GM12865 (cell line): Measurements from ENCODE around the gene TMEM114.

Experiments used
- DNase-seq: peaks from one replicate; pipeline ENCODE4 v3.0.0; 2010; ENCODE audit warnings: low read depth
- H3K4me3 ChIP-seq: 2 replicates; pipeline ENCODE4 v1.5.1; 2011; ENCODE audit warnings: mild to moderate bottlenecking, low read depth, low read length, control low read depth
- CTCF ChIP-seq: IDR thresholded peaks from 2 replicates; pipeline ENCODE4 v1.5.1; 2011; ENCODE audit warnings: low read length, control low read depth, low read depth, inconsistent platforms; ENCODE audit not compliant: insufficient read depth; ENCODE audit errors: missing control alignments

Gene TMEM114

DNA sequence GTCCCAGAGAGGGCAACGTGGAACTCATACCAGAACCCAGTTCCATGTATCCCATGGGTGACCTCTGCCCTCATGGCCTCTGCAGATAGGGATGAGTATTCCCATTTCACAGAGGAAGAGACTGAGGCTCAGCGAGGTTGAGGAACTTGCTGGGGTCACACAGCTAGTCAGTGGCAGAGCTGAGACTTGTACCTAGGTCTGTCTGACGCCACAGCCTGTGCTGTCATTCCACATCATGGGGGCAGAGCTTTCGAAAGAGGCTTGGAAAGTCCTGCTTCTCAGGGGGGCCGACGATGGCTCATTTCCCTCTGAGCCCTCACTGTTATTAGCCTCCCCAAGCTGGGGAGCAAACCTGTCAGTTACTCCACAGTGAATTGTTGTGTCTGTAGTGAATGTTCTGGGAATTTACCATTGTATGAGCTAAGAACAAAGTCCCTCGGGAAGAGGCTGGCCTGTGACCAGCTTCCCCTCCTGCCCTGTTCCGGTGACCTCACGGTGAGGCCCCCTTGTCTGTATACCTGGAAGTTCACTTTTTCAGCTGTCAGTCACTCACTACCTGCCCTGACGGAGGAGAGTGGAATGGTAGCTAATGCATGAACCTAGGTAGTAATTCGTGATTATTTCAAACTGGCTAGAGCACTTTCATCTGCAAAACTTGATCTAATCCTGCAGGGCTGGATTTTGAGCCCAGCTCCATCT, 40.1 kb upstream of the TMEM114 start:
- TF ChIP-seq CTCF = no peak
- DNase-seq = no peak
- no peak overlapping the region for H3K4me3 ChIP-seq

DNA sequence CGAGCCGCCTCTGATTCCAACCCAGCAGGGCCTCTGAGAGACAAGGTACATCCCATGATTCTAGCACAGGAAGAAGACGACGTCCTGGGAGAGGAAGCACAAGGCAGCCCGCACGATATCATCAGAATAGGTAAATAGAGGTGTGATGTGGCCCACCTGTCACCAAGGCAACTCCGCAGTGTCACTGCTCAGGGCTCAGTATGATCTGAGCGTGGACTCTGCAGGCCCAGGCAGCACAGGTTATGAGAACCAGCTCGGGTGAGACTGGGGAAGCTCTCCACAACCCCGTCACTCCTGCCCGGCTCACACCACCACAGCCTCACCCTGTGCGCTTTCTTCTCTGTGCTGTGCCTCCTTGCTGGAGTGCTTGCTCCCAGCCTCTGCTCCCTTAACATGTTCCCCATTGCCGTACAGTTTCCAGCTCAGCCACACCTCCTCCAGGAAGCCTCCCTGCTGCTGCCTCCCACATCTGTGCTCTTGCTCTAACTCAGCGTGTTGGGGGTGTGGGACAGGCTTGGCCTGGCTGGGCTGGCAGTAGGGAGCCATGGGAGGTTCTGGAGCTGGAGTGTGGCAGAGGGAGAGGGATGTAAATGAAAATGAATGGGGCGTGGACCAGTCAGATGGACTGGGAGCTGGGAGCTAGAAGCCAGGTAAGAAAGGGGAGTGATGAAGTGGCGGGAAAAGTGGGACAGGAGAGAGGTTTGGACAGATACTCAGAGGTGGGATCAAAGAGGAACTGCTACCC, 38.8 kb upstream of the TMEM114 start:
- DNase-seq = no peak
- no peak for TF ChIP-seq CTCF
- no peak overlapping the region for H3K4me3 ChIP-seq

DNA sequence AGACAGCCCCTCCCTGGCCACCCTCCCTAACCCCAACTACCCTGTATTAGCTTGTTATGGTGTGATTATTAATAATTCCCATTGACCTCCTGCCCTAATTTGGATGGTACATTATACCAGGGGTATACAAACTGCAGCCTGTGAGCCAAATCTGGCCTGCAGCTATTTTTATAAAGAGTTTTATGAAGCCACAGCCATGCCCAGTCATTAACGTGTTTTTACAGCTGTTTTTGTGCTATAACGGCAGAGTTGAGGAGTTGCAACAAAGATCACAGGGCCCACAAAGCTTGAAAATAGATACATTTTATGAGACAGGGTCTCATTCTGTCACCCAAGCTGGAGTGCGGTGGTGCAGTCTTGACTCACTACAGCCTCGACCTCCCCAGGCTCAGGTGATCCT, 37.1 kb upstream of the TMEM114 start:
- no peak overlapping the region for H3K4me3 ChIP-seq
- DNase-seq = no peak

GRCh38 chr16:8626946-8627345, 36.6 kb upstream of the TMEM114 start:
- no peak for TF ChIP-seq CTCF
- DNase-seq = no peak
- H3K4me3 ChIP-seq = no peak overlapping the region

More for the DNA sequence above, 37.1 kb upstream of the TMEM114 start:
- TF ChIP-seq CTCF = no peak

- no peak overlapping the region for H3K4me3 ChIP-seq
- no peak for TF ChIP-seq CTCF
- DNase-seq = no peak
Measured at GRCh38 chr16:8625491-8626087, 35.3 kb upstream of the TMEM114 start.

DNA sequence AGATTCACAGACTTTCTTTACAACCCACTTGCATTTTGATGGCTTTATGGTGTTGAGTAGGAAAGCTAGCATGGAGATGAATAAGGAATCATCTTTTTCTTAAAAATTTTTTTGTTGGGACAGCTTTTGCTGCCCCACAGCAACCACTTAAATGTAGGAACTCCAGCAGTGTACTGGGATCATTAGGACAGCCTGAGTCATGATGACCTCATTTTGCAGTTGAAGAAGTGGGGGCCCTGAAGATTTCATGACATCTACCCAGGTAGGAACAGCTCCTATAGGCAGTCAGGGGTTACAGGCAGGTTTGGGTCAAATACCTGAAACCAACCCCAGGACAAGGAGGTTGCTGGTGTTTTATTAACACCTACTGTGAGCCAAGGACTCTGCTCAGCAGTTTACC, 33.3 kb upstream of the TMEM114 start:
- H3K4me3 ChIP-seq = no peak overlapping the region
- DNase-seq = no peak
- no peak for TF ChIP-seq CTCF
